NCI-H1417 treated with DMSO at 0.1 percent for 48 hours (cell line): ENCODE measurements around the gene MIPOL1.
A peak's percentile ranks its signal among the peaks of the same experiment; 100 is the strongest.
"Not testable (repeated sequence)": the region's sequence is repeated elsewhere in the genome, so short reads cannot be mapped to it uniquely, and the experiment has no call there.

ENCODE experiments used
- DNase-seq: peaks from one replicate; lab custom pipeline; 2025; lab: John Stamatoyannopoulos, UW

MIPOL1 gene

GRCh38 chr14:37234222-37234621 lies 36.5 kb downstream of the MIPOL1 start:
- no peak for DNase-seq

GRCh38 chr14:37236044-37236443 lies 38.3 kb downstream of the MIPOL1 start:
- DNase-seq = not testable (repeated sequence)

GRCh38 chr14:37237094-37237493 lies 39.4 kb downstream of the MIPOL1 start:
- no peak for DNase-seq

- no peak for DNase-seq
These were observed 40.0 kb downstream of the MIPOL1 start for GRCh38 chr14:37237735-37238200.

GRCh38 chr14:37241198-37241597 lies 43.5 kb downstream of the MIPOL1 start:
- DNase-seq = no peak

GRCh38 chr14:37246427-37246829 lies 48.7 kb downstream of the MIPOL1 start:
- DNase-seq = peak; percentile 98

- DNase-seq = peak; percentile 85
These were observed 50.2 kb downstream of the MIPOL1 start for GRCh38 chr14:37247791-37248461.

GRCh38 chr14:37251775-37252174 lies 54.0 kb downstream of the MIPOL1 start:
- DNase-seq = peak; percentile 51

GRCh38 chr14:37252434-37252833 lies 54.7 kb downstream of the MIPOL1 start:
- peak; percentile 43 for DNase-seq

GRCh38 chr14:37253905-37254304 lies 56.2 kb downstream of the MIPOL1 start:
- peak; percentile 61 for DNase-seq

GRCh38 chr14:37254411-37254947 lies 56.7 kb downstream of the MIPOL1 start:
- no peak for DNase-seq

GRCh38 chr14:37257501-37258070 lies 59.8 kb downstream of the MIPOL1 start:
- no peak for DNase-seq

- DNase-seq = peak; percentile 58
These were observed 64.9 kb downstream of the MIPOL1 start for GRCh38 chr14:37262649-37263048.

- no peak for DNase-seq
These were observed 66.0 kb downstream of the MIPOL1 start for GRCh38 chr14:37263656-37264236.

- no peak for DNase-seq
These were observed 71.1 kb downstream of the MIPOL1 start for GRCh38 chr14:37268788-37269187.

- DNase-seq = peak; percentile 61
These were observed 72.9 kb downstream of the MIPOL1 start for GRCh38 chr14:37270629-37271028.

GRCh38 chr14:37272569-37272968 lies 74.8 kb downstream of the MIPOL1 start:
- no peak for DNase-seq

- DNase-seq = no peak
These were observed 76.9 kb downstream of the MIPOL1 start for GRCh38 chr14:37274652-37275051.

GRCh38 chr14:37275963-37276362 lies 78.2 kb downstream of the MIPOL1 start:
- DNase-seq = no peak

GRCh38 chr14:37278636-37279538 lies 81.2 kb downstream of the MIPOL1 start:
- DNase-seq = no peak

GRCh38 chr14:37279818-37280217 lies 82.1 kb downstream of the MIPOL1 start:
- DNase-seq = no peak

- no peak for DNase-seq
These were observed 87.0 kb downstream of the MIPOL1 start for GRCh38 chr14:37284760-37285159.
